Panc1 (cell line): ENCODE results near the gene ARHGAP6.

Source experiments
- CTCF ChIP-seq: fragments of 450-650 bp; IDR thresholded peaks from 2 replicates; pipeline ENCODE4 v1.5.1; 2017; ENCODE audit warnings: mild to moderate bottlenecking
- POLR2AphosphoS5 ChIP-seq: IDR thresholded peaks from 2 replicates; pipeline ENCODE4 v1.6.1; 2012; ENCODE audit warnings: mild to moderate bottlenecking, low read depth, low read length, moderate library complexity
- SIN3A ChIP-seq: IDR thresholded peaks from 2 replicates; pipeline ENCODE4 v1.6.1; 2012; ENCODE audit warnings: low read depth, mild to moderate bottlenecking, low read length, moderate library complexity, borderline replicate concordance; ENCODE audit not compliant: insufficient read depth
- TCF7L2 ChIP-seq: IDR thresholded peaks from 2 replicates; pipeline ENCODE4 v1.6.1; 2011; ENCODE audit warnings: mild to moderate bottlenecking, low read depth, low read length, inconsistent platforms

GRCh38 chrX:11606408-11606807 is 59.3 kb downstream of the ARHGAP6 start:
- TF ChIP-seq CTCF (no peak), TCF7L2 (no peak), SIN3A (no peak), POLR2AphosphoS5 (no peak)
